RWPE2 (cell line): ENCODE measurements around the gene SPRR2G.

ENCODE experiments used
- ATAC-seq: fragments of 200-7000 bp; cut with Tn5 transposase; 3 replicates; pipeline ENCODE4 v1.9.1; 2021; ENCODE audit warnings: low read depth
- DNase-seq: peaks from one replicate; pipeline ENCODE4 v3.0.0-alpha.2; 2020; ENCODE audit warnings: low spot score
- H3K27ac ChIP-seq: fragments of 450-650 bp; 2 replicates; pipeline ENCODE4 v1.5.1; 2017; ENCODE audit warnings: mild to moderate bottlenecking; ENCODE audit not compliant: poor library complexity, severe bottlenecking
- H3K27me3 ChIP-seq: fragments of 250-450 bp; sonication (Bioruptor Pico); 2 replicates; pipeline ENCODE4 v1.5.1; 2021; ENCODE audit warnings: mild to moderate bottlenecking, moderate library complexity; ENCODE audit not compliant: insufficient read depth, poor library complexity, severe bottlenecking
- H3K36me3 ChIP-seq: fragments of 250-450 bp; sonication (Bioruptor Pico); 2 replicates; pipeline ENCODE4 v1.5.1; 2020; ENCODE audit warnings: low read depth, mild to moderate bottlenecking, moderate library complexity
- H3K4me1 ChIP-seq: fragments of 250-450 bp; sonication (Bioruptor Pico); 2 replicates; pipeline ENCODE4 v1.5.1; 2021; ENCODE audit warnings: mild to moderate bottlenecking, moderate library complexity; ENCODE audit not compliant: insufficient read depth, poor library complexity, severe bottlenecking
- H3K4me3 ChIP-seq: fragments of 250-450 bp; sonication (Bioruptor Pico); 2 replicates; pipeline ENCODE4 v1.5.1; 2021; ENCODE audit warnings: mild to moderate bottlenecking, moderate library complexity; ENCODE audit not compliant: severe bottlenecking
- H3K9me3 ChIP-seq: fragments of 250-450 bp; sonication (Bioruptor Pico); 2 replicates; pipeline ENCODE4 v1.5.1; 2021; ENCODE audit warnings: mild to moderate bottlenecking, moderate library complexity; ENCODE audit not compliant: severe bottlenecking
- TF ChIP-seq, protein P1 (sequence below): fragments of 450-650 bp; IDR thresholded peaks from one replicate; pipeline ENCODE4 v1.5.1; 2017; ENCODE audit warnings: mild to moderate bottlenecking, moderate library complexity; ENCODE audit not compliant: poor library complexity, severe bottlenecking

The SPRR2G gene

DNA sequence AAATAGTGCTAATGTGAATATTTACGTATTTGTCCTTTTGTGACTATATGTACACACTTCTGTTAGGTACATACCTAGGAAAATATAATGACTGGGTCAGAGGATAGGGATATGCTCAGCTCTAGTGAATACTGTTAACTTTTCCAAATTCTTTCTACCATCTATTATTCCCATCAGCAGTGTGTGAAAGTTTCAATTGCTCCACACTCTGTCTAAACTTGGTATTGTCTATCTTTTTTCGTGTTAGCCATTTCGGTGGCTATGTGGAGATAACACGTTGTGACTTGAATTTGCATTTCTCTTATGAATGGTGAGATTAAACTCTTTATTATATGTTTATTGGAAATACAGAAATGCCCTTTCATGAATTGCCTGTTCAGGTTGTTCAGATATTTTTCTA, 29.9 kb upstream of the SPRR2G start:
- no peaks in the 10 kb centered on the region for H3K9me3 ChIP-seq

DNA sequence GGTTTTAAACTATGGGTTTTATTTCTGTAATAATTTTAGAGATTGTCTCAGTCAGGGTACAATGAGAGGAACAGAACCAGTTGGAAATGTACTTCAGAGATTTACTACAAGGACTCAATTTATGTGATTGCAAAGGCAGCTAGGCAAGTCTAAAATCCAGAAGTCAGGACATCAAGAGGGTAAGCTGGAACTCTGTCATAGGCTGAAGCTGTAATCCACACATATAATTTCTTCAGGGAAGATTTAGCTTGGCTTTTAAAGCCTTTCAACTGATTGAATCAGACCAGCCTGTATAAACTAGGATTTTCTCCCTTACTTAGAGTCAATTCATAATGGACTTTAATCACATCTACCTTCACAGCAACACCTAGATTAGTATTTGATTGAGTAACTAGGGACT, 28.2 kb upstream of the SPRR2G start:
- ATAC-seq (no peak), DNase-seq (no peak)
- TF ChIP-seq, protein P1, sequence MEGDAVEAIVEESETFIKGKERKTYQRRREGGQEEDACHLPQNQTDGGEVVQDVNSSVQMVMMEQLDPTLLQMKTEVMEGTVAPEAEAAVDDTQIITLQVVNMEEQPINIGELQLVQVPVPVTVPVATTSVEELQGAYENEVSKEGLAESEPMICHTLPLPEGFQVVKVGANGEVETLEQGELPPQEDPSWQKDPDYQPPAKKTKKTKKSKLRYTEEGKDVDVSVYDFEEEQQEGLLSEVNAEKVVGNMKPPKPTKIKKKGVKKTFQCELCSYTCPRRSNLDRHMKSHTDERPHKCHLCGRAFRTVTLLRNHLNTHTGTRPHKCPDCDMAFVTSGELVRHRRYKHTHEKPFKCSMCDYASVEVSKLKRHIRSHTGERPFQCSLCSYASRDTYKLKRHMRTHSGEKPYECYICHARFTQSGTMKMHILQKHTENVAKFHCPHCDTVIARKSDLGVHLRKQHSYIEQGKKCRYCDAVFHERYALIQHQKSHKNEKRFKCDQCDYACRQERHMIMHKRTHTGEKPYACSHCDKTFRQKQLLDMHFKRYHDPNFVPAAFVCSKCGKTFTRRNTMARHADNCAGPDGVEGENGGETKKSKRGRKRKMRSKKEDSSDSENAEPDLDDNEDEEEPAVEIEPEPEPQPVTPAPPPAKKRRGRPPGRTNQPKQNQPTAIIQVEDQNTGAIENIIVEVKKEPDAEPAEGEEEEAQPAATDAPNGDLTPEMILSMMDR: no peak

More for the DNA sequence above, 29.9 kb upstream of the SPRR2G start:
- TF ChIP-seq, protein P1: no peak
- DNase-seq (no peak), ATAC-seq (no peak)
- Histone ChIP-seq H3K27me3 (no peaks in the 10 kb centered on the region), H3K36me3 (no peaks in the 10 kb centered on the region), H3K27ac (no peak overlapping the region), H3K4me3 (no peak overlapping the region), H3K4me1 (no peaks in the 10 kb centered on the region)

DNA sequence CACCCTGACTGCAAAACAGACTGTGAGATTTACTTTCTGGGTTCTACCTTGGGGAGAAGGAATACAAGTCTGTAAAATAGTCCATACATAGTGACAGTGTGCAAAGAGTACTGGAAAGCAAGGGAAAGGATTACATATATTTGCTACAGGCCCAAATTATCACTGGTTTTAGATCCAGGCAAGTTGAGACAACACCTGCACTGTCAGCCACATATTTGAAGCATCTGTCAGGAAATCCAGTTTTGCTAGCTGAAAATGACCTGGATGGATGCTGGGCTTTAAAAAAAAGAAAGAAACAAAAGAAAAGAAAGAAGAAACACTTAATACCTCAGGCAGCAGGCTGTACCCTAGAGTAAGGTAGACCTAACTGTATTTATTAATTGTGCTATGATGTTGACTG, 23.9 kb upstream of the SPRR2G start:
- Histone ChIP-seq H3K9me3 (no peaks in the 10 kb centered on the region), H3K27ac (peak overlapping the region; percentile 48), H3K27me3 (no peaks in the 10 kb centered on the region), H3K36me3 (no peaks in the 10 kb centered on the region), H3K4me1 (peaks cover 13% of the 10 kb centered on the region), H3K4me3 (no peak overlapping the region)
- TF ChIP-seq, protein P1: no peak
- DNase-seq (no peak), ATAC-seq (peak; percentile 78)

More for the DNA sequence above, 28.2 kb upstream of the SPRR2G start:
- Histone ChIP-seq H3K4me1 (peaks cover 12% of the 10 kb centered on the region), H3K9me3 (no peaks in the 10 kb centered on the region), H3K4me3 (no peak overlapping the region), H3K36me3 (no peaks in the 10 kb centered on the region), H3K27me3 (no peaks in the 10 kb centered on the region), H3K27ac (no peak overlapping the region)

DNA sequence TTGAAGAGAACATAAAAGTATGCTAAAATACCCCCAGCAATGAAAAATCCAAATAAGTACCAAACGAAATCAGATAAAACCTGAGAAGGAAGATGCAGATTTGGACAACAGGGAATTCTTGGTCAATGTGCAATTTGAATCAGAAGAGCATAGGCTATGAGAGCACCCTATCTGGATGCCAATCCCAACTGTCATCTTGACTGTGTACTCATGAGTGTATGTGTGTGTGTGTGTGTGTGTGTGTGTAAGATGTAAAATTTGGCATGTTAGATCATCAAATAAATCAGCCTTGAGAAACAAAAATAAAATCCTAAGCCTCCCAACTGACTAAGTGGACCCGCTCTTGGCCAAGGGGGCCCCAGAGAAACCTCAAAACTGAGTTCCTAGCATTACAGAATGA, 18.0 kb upstream of the SPRR2G start:
- Histone ChIP-seq H3K27me3 (no peaks in the 10 kb centered on the region), H3K27ac (no peak overlapping the region), H3K4me3 (no peak overlapping the region), H3K36me3 (no peaks in the 10 kb centered on the region), H3K9me3 (no peaks in the 10 kb centered on the region), H3K4me1 (no peaks in the 10 kb centered on the region)
- DNase-seq (no peak), ATAC-seq (no peak)
- TF ChIP-seq, protein P1: no peak

DNA sequence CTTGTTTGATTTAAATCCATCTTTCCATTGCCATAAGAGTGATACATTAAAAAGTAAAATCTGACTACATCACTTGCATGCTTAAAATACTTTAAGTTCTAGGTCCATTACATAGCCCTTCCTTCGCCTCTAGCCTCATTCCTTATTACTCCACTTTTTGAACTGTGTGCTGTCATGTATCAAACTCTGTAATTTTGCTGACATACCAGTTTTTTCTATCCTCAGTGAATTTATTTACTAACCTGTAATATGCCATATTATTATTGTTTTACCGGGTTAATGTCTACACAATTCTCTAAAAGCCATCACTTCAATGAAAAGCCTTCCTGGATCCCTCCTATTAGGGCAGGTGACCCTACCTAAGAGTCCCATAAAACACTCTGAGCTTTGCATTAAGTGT, 4.9 kb upstream of the SPRR2G start:
- H3K4me1 ChIP-seq: no peaks in the 10 kb centered on the region
- H3K4me3 ChIP-seq: no peak overlapping the region
- ATAC-seq: no peak
- no peak overlapping the region for H3K27ac ChIP-seq
- no peaks in the 10 kb centered on the region for H3K27me3 ChIP-seq
- TF ChIP-seq, protein P1: no peak
- H3K9me3 ChIP-seq: no peaks in the 10 kb centered on the region
- H3K36me3 ChIP-seq: no peaks in the 10 kb centered on the region
- DNase-seq: no peak
